Fibroblast of pulmonary artery (primary cell): ENCODE data around the gene AQP7.
"Not testable (repeated sequence)": the region's sequence is repeated elsewhere in the genome, so short reads cannot be mapped to it uniquely, and the experiment has no call there.

ENCODE experiments used
- DNase-seq: peaks from one replicate; pipeline ENCODE4 v3.0.0-alpha.2; 2010; ENCODE audit warnings: low read depth
- H3K4me3 ChIP-seq: replicated peaks from 2 replicates; pipeline ENCODE4 v1.5.1; 2011; ENCODE audit warnings: low read depth, mild to moderate bottlenecking, control low read depth, low read length, moderate library complexity
- TF ChIP-seq, protein P1 (sequence below): IDR thresholded peaks from 2 replicates; pipeline ENCODE4 v1.5.1; 2011; ENCODE audit warnings: mild to moderate bottlenecking, control low read depth, low read length, inconsistent platforms; ENCODE audit errors: missing control alignments

AQP7 gene

DNA sequence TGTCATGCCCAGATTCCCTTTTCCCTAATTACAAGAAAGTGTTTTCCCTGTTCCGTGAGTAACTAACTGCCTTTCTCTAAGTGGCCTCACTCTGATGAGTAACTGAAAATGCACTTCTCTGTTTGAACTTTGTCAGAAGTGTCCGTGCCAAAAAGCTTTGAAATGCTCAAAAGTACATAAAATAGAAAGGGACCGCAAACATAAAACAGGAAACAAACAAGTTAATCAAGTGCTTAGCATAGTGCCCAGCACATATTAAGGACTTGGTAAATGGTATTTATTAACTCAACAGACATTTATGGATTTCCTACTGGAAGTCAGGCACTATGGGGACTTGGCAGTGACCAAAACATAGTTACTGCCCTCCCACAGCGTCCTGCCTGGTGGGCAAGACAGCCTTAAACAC, 22.8 kb upstream of the AQP7 start:
- H3K4me3 ChIP-seq: no peak overlapping the region
- DNase-seq: no peak
- TF ChIP-seq, protein P1, sequence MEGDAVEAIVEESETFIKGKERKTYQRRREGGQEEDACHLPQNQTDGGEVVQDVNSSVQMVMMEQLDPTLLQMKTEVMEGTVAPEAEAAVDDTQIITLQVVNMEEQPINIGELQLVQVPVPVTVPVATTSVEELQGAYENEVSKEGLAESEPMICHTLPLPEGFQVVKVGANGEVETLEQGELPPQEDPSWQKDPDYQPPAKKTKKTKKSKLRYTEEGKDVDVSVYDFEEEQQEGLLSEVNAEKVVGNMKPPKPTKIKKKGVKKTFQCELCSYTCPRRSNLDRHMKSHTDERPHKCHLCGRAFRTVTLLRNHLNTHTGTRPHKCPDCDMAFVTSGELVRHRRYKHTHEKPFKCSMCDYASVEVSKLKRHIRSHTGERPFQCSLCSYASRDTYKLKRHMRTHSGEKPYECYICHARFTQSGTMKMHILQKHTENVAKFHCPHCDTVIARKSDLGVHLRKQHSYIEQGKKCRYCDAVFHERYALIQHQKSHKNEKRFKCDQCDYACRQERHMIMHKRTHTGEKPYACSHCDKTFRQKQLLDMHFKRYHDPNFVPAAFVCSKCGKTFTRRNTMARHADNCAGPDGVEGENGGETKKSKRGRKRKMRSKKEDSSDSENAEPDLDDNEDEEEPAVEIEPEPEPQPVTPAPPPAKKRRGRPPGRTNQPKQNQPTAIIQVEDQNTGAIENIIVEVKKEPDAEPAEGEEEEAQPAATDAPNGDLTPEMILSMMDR: no peak

DNA sequence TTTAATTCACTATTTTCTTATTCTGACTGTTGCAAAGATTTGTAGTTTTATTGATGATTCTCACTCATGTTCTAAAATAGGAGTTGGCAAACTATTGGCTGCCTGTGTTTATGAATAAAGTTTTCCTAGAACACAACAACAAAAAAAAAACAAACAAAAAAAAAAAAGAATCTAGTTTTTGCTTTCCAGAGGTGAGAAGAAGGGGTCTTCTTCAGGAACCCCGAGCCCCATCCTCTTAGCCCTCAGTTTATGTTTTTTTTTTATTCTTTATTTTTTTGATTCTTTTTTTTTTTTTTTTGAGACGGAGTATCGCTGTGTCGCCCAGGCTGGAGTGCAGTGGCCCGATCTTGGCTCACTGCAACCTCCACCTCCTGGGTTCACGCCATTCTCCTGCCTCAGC, 22.1 kb upstream of the AQP7 start:
- H3K4me3 ChIP-seq, DNase-seq: not testable (repeated sequence)

DNA sequence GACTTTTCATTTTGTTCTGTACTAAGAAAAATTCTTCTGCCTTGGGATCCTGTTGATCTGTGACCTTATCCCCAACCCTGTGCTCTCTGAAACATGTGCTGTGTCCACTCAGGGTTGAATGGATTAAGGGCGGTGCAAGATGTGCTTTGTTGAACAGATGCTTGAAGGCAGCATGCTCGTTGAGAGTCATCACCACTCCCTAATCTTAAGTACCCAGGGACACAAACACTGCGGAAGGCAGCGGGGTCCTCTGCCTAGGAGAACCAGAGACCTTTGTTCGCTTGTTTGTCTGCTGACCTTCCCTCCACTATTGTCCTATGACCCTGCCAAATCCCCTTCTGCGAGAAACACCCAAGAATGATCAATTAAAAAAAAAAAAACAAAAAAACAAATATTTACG, 21.7 kb upstream of the AQP7 start:
- not testable (repeated sequence) for DNase-seq, H3K4me3 ChIP-seq

DNA sequence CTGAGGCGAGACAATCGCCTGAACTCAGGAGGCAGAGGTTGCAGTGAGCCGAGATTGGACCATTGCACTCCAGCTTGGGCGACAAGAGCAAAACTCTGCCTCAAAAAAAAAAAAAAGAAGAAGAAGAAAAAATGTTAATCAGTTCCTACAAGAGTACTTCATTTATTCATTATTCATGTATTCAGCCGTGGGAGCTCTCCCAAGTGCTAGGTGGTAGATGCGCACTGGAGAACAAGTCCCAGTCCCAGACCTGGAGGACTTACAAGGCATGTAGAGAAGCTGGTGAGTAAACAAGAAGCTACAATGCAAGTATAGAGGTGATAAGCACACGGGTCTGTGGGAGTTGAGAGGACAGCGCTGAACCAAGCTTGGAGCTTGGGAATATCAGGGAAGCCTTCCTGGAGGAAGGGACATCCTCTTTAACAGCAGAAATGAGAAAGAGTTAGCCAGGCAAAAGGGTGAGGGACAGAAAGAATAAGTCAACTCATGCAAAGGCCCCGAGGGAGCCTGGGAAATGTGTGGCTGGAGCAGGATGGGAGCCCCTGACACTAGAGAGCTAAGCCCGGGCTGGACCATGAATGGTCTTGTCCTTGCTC, 17.4 kb upstream of the AQP7 start:
- DNase-seq: no peak
- no peak overlapping the region for H3K4me3 ChIP-seq
- TF ChIP-seq, protein P1: no peak

DNA sequence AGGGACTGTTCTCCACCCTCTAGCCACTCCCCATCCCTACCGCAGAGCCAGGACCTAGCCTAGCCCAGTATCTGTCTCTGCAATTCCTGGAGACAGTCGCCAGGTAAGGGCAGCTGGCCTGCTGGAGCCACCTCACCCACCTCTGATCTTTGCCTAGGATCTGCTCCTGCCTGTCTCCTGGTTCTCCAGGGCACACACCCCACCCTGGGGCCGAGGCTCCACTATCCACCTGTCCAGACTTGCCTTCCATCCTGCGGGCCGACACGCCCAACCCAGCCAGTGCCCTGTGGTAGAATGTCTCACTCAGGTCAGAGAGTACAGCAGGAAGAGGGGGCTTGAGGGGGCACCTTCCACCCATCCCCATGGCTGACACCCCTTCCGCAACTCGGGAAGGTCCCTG, 15.7 kb upstream of the AQP7 start:
- no peak overlapping the region for H3K4me3 ChIP-seq
- TF ChIP-seq, protein P1: no peak
- DNase-seq: no peak

DNA sequence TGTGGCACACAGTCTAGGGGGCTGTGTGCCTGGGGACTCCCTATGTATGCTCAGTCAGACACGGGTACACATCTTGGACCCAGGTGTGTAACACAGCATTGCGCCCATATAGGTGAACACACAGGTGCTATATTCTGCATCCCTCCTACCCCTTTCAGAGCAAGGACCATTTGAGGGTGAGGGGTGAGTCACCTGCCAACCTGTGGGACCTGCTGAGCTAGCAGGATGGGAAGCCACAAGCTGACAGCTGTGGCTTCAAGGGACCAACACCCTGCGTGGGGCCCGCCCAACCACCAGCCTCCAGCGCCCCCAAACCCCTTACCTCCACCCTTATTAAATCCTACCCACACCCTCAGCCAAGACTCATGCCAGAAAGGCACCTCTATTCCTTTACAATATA, 14.6 kb upstream of the AQP7 start:
- H3K4me3 ChIP-seq: no peak overlapping the region
- no peak for DNase-seq
- TF ChIP-seq, protein P1: no peak

DNA sequence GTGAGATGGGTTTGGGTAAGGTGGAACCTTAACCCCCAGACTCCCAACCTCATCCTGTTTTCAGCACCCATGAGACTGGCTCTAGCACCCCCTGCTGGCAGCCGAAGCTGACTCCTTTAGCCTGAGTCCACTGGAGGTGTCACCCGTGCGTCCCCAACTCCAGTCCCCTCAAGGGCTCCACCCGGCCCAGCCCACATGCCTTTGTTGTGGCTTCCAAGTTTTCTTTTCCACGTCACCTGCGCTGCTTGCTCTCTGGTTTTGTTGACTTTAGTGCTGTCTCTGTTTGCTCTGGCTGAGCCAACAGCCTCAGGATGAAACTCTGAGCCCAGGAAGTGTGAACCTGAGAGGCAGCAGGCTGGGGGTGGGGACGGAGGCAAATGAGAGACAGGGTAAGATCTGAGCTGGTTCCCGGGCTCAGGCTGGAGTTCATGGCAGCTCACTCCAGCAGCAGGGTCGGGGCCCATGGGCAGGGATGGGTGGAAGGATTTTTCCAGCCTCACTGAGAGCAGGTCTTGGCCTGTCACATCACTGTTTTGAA, 13.2 kb upstream of the AQP7 start:
- DNase-seq: peak; percentile 46
- TF ChIP-seq, protein P1: peak; percentile 83

DNA sequence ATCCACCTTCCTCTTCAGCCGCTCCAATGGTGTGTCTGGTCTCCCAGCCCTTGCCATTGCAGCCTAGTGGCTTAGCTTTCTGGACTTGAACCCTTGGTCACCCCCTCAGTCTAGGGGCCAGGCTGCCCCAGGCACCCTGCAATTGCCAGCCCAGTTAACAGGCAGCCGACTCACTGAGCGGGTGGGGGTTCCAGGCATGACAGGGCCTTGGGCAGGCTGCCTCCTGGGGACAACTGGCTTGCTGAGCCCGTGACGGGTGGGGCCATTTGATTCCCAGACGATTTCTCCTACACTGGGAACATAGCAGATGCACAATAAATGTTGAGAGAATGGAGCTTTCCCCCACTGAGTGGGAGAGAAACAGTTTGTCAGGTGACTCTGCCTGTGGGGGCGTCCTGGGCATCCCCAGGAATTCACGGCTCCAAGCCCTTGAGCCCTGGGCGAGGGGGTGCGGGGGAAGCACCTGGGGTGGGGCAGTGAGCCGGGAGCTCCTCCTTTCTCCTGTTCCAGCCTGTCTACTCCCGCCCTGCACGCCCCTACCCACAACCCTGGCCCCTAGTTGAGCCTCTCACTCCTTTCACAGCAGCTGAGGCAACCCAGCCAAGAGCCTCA, 12.6 kb upstream of the AQP7 start:
- no peak overlapping the region for H3K4me3 ChIP-seq
- DNase-seq: no peak
- TF ChIP-seq, protein P1: no peak

More for the DNA sequence above, 13.2 kb upstream of the AQP7 start:
- no peak overlapping the region for H3K4me3 ChIP-seq
